CD14-positive monocyte (primary cell): ENCODE results near the gene TRAF3IP3. TPM values are rescaled to one million over a fixed set of nuclear protein-coding genes. Genes with fewer than 3 reads are reported as not detected.
A peak's percentile ranks its signal among the peaks of the same experiment; 100 is the strongest.

Experiments used
- DNase-seq, 3 donors: peaks; one replicate each; pipeline ENCODE4 v3.0.0-alpha.2; 2011 to 2022
- H2AFZ ChIP-seq: 2 replicates; pipeline ENCODE4 v1.6.0; 2012; ENCODE audit warnings: mild to moderate bottlenecking, low read depth, low read length, inconsistent platforms; ENCODE audit not compliant: insufficient read depth, poor library complexity, severe bottlenecking
- H3K27ac ChIP-seq, 2 donors: 1 replicate in 1 of 2; 2 replicates in 1 of 2; pipeline ENCODE4 v1.5.1; 2012 to 2013; ENCODE audit warnings: low read length in 2 of 2, control low read depth in 1 of 2, inconsistent platforms in 1 of 2, low read depth in 1 of 2, mild to moderate bottlenecking in 1 of 2
- H3K27me3 ChIP-seq, 2 donors: one replicate each; pipeline versions ENCODE4 v1.6.0 to v1.6.1; 2011 to 2013; ENCODE audit warnings: low read length in 2 of 2; ENCODE audit not compliant: control insufficient read depth in 2 of 2, insufficient read depth in 2 of 2
- H3K36me3 ChIP-seq, 2 donors: replicated peaks in 1 of 2; 1 replicate in 1 of 2; 2 replicates in 1 of 2; pipeline versions ENCODE4 v1.5.1 to v1.6.1; 2012 to 2013; ENCODE audit warnings: low read length in 2 of 2, control low read depth in 1 of 2, inconsistent platforms in 1 of 2, mild to moderate bottlenecking in 1 of 2; ENCODE audit not compliant: insufficient read depth in 2 of 2, control insufficient read depth in 1 of 2
- H3K4me1 ChIP-seq, 2 donors: 1 replicate in 1 of 2; 2 replicates in 1 of 2; pipeline versions ENCODE4 v1.5.1 to v1.6.1; 2012 to 2013; ENCODE audit warnings: low read length in 2 of 2, control low read depth in 1 of 2, inconsistent platforms in 1 of 2, mild to moderate bottlenecking in 1 of 2, moderate library complexity in 1 of 2; ENCODE audit not compliant: insufficient read depth in 2 of 2, control insufficient read depth in 1 of 2
- H3K4me2 ChIP-seq: replicated peaks from 2 replicates; pipeline ENCODE3; 2012; ENCODE audit warnings: low read length, moderate library complexity, mild to moderate bottlenecking; ENCODE audit not compliant: poor library complexity, severe bottlenecking; ENCODE audit errors: extremely low read depth
- H3K4me3 ChIP-seq, 3 experiments: fragments of 200-600 bp in 1 of 3; sonication (generic) in 1 of 3; replicated peaks in 1 of 3; 1 replicate in 2 of 3; 2 replicates in 1 of 3; pipeline ENCODE4 v1.5.1; 2011 to 2013; ENCODE audit warnings: low read length in 3 of 3, mild to moderate bottlenecking in 3 of 3, control low read depth in 2 of 3, low read depth in 2 of 3, inconsistent platforms in 1 of 3, moderate library complexity in 1 of 3
- H3K79me2 ChIP-seq: 2 replicates; pipeline ENCODE4 v1.6.0; 2012; ENCODE audit warnings: mild to moderate bottlenecking, control low read depth, inconsistent platforms, low read length, moderate library complexity; ENCODE audit not compliant: insufficient read depth
- H3K9ac ChIP-seq: 2 replicates; pipeline ENCODE4 v1.6.0; 2017; ENCODE audit warnings: low read length, mild to moderate bottlenecking; ENCODE audit not compliant: insufficient read depth, poor library complexity, severe bottlenecking
- H3K9me3 ChIP-seq, 2 donors: replicated peaks in 1 of 2; 1 replicate in 1 of 2; 2 replicates in 1 of 2; pipeline versions ENCODE4 v1.5.1 to v1.6.1; 2012 to 2013; ENCODE audit warnings: low read length in 2 of 2, control low read depth in 1 of 2; ENCODE audit not compliant: control insufficient read depth in 1 of 2, insufficient read depth in 1 of 2
- H4K20me1 ChIP-seq: 2 replicates; pipeline ENCODE4 v1.6.0; 2012; ENCODE audit warnings: mild to moderate bottlenecking, low read length, control low read depth, moderate library complexity; ENCODE audit not compliant: insufficient read depth
- H3K27ac Mint-ChIP-seq, 7 donors: one replicate each; pipeline ENCODE4 v1.8.0; 2020; ENCODE audit warnings: mild to moderate bottlenecking in 7 of 7, mixed read lengths in 7 of 7, moderate library complexity in 6 of 7, inconsistent platforms in 2 of 7
- H3K27me3 Mint-ChIP-seq, 3 donors: one replicate each; pipeline ENCODE4 v1.8.0; 2021 to 2022; ENCODE audit warnings: low read depth in 3 of 3, mild to moderate bottlenecking in 3 of 3, mixed read lengths in 3 of 3, moderate library complexity in 3 of 3, inconsistent platforms in 1 of 3
- H3K36me3 Mint-ChIP-seq, 2 donors: one replicate each; pipeline ENCODE4 v1.8.0; 2020; ENCODE audit warnings: mixed read lengths in 2 of 2, inconsistent platforms in 1 of 2, mild to moderate bottlenecking in 1 of 2
- H3K4me1 Mint-ChIP-seq: one replicate; pipeline ENCODE4 v1.8.0; 2020; ENCODE audit warnings: mild to moderate bottlenecking, mixed read lengths
- H3K4me3 Mint-ChIP-seq, 2 donors: one replicate each; pipeline ENCODE4 v1.8.0; 2020; ENCODE audit warnings: mild to moderate bottlenecking in 2 of 2, mixed read lengths in 2 of 2, moderate library complexity in 1 of 2
- H3K9me3 Mint-ChIP-seq, 7 donors: one replicate each; pipeline ENCODE4 v1.8.0; 2020 to 2022; ENCODE audit warnings: mixed read lengths in 7 of 7, mild to moderate bottlenecking in 6 of 7, moderate library complexity in 6 of 7, inconsistent platforms in 2 of 7
- WGBS: methylation state at CpG from one replicate; pipeline ENCODE4 v1.1.5; 2013; ENCODE audit warnings: missing lambda C conversion rate; ENCODE audit not compliant: insufficient coverage; 5-methylcytosine and 5-hydroxymethylcytosine counted together
- intact Hi-C, 2 donors: fragments of 100-400 bp; cut with micrococcal nuclease; formaldehyde crosslinking; loops; one replicate each; pipeline versions ENCODE4 v1.15.0 to v1.15.1; 2023
- polyA plus RNA-seq, 3 donors: library from polyadenylated mRNA; depleted of rRNA in 1 of 3; unstranded in 2 of 3; stranded (reverse) in 1 of 3; fragments of 300-500 nt in 2 of 3; fragments of >200 nt in 1 of 3; fragmentation: Illumina TruSeq in 2 of 3; gene quantifications; 1 replicate in 2 of 3; 2 replicates in 1 of 3; pipeline ENCODE4 v1.2.3, GENCODE V29; 2012 to 2021
- TF ChIP-seq, protein P1 (sequence below): fragments of 200-600 bp; IDR thresholded peaks from one replicate; pipeline ENCODE4 v1.8.0; 2022; ENCODE audit warnings: antibody characterized with exemption, mild to moderate bottlenecking

TRAF3IP3 gene
- polyA plus RNA-seq, 3 donors: 89.3 to 266 (median 111) TPM

GRCh38 chr1:209819058-209819457 is 63.2 kb downstream of the TRAF3IP3 start:
- Mint-ChIP-seq H3K4me3 (no peak overlapping the region), H3K27me3 (peaks cover 3 to 24% (median 6%) of the 10 kb centered on the region in 3 donors), H3K9me3 (no peaks in the 10 kb centered on the region), H3K27ac (no peak overlapping the region), H3K4me1 (peaks cover 7% of the 10 kb centered on the region), H3K36me3 (no peaks in the 10 kb centered on the region)
- Histone ChIP-seq H3K27ac (no peak overlapping the region), H3K4me3 (no peak overlapping the region), H3K4me2 (no peak overlapping the region), H3K36me3 (no peaks in the 10 kb centered on the region), H3K9ac (no peak overlapping the region), H3K4me1 (peaks cover 0 to 3% of the 10 kb centered on the region in 2 donors), H3K27me3 (peaks cover 4 to 7% of the 10 kb centered on the region in 2 donors), H4K20me1 (no peaks in the 10 kb centered on the region), H3K79me2 (no peaks in the 10 kb centered on the region), H3K9me3 (no peaks in the 10 kb centered on the region), H2AFZ (no peak overlapping the region)
- TF ChIP-seq, protein P1, sequence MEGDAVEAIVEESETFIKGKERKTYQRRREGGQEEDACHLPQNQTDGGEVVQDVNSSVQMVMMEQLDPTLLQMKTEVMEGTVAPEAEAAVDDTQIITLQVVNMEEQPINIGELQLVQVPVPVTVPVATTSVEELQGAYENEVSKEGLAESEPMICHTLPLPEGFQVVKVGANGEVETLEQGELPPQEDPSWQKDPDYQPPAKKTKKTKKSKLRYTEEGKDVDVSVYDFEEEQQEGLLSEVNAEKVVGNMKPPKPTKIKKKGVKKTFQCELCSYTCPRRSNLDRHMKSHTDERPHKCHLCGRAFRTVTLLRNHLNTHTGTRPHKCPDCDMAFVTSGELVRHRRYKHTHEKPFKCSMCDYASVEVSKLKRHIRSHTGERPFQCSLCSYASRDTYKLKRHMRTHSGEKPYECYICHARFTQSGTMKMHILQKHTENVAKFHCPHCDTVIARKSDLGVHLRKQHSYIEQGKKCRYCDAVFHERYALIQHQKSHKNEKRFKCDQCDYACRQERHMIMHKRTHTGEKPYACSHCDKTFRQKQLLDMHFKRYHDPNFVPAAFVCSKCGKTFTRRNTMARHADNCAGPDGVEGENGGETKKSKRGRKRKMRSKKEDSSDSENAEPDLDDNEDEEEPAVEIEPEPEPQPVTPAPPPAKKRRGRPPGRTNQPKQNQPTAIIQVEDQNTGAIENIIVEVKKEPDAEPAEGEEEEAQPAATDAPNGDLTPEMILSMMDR: no peak
- intact Hi-C loops: no loop called here
- DNase-seq: no peak
- 0% methylated on average over 1 of the region's 1 CpG for WGBS

DNA sequence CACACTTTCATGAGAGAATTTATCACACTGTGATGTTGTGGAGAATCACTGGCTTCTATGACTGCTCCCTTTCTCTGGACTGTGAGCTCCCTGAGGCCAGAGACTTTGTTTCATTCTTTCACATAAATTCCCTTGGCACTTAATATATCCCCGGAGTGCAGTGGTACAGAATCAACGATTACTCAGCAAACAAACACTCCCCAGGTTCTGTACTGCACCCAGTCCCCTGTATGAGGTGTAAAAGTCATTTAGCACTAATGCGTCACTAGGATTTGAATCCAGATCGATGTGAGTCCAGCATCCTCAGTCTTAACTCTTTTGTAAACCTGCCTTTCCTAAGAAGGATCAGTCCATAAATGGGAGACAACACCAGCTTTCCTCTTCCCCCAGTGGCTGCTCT is 65.1 kb downstream of the TRAF3IP3 start:
- H3K9me3 Mint-ChIP-seq: no peaks in the 10 kb centered on the region
- no peak overlapping the region for H3K9ac ChIP-seq
- no peak overlapping the region for H3K4me3 Mint-ChIP-seq
- H3K27ac ChIP-seq: no peak overlapping the region
- no peaks in the 10 kb centered on the region for H3K9me3 ChIP-seq
- no peak overlapping the region for H3K27ac Mint-ChIP-seq
- H3K27me3 ChIP-seq: peaks cover 4 to 9% of the 10 kb centered on the region in 2 donors
- no peak overlapping the region for H3K4me3 ChIP-seq
- H3K4me1 Mint-ChIP-seq: peaks cover 5% of the 10 kb centered on the region
- no peak for DNase-seq
- H3K36me3 ChIP-seq: no peaks in the 10 kb centered on the region
- H3K36me3 Mint-ChIP-seq: no peaks in the 10 kb centered on the region
- no peaks in the 10 kb centered on the region for H4K20me1 ChIP-seq
- H3K4me1 ChIP-seq: peaks cover 0 to 3% of the 10 kb centered on the region in 2 donors
- peaks cover 3 to 28% (median 11%) of the 10 kb centered on the region in 3 donors for H3K27me3 Mint-ChIP-seq
- intact Hi-C loops: no loop called here
- WGBS: 76% methylated on average over 2 of the region's 4 CpGs
- TF ChIP-seq, protein P1: no peak
- no peak overlapping the region for H3K4me2 ChIP-seq
- no peaks in the 10 kb centered on the region for H3K79me2 ChIP-seq
- peak overlapping the region; percentile 10 for H2AFZ ChIP-seq
